Measurements from ENCODE around the gene LDB3.

Gene LDB3

GRCh38 chr10:86657396-86658011, 10.8 kb upstream of the LDB3 start:
- H3K4me3 Mint-ChIP-seq = no peak overlapping the region
- no peaks in the 10 kb centered on the region for H3K36me3 Mint-ChIP-seq (ENCODE audit: low read depth)
- no peaks in the 10 kb centered on the region for H3K9me3 Mint-ChIP-seq
- H3K4me1 Mint-ChIP-seq (ENCODE audit: low read depth) = no peaks in the 10 kb centered on the region
- no peak overlapping the region for H3K27ac Mint-ChIP-seq
- H3K27me3 Mint-ChIP-seq = no peaks in the 10 kb centered on the region

- no peak overlapping the region for H3K4me3 Mint-ChIP-seq
- H3K27ac Mint-ChIP-seq = no peak overlapping the region
- H3K9me3 Mint-ChIP-seq = no peaks in the 10 kb centered on the region
- H3K36me3 Mint-ChIP-seq (ENCODE audit: low read depth) = no peaks in the 10 kb centered on the region
- no peaks in the 10 kb centered on the region for H3K4me1 Mint-ChIP-seq (ENCODE audit: low read depth)
- H3K27me3 Mint-ChIP-seq = no peaks in the 10 kb centered on the region
Observed at GRCh38 chr10:86658261-86658741, 10.0 kb upstream of the LDB3 start.

- Mint-ChIP-seq H3K27me3 (no peaks in the 10 kb centered on the region), H3K27ac (no peak overlapping the region), H3K4me1 (ENCODE audit: low read depth) (no peaks in the 10 kb centered on the region), H3K36me3 (ENCODE audit: low read depth) (no peaks in the 10 kb centered on the region), H3K4me3 (no peak overlapping the region), H3K9me3 (no peaks in the 10 kb centered on the region)
Observed at GRCh38 chr10:86658751-86659150, 9.6 kb upstream of the LDB3 start.

GRCh38 chr10:86659161-86659691, 9.1 kb upstream of the LDB3 start:
- no peaks in the 10 kb centered on the region for H3K4me1 Mint-ChIP-seq (ENCODE audit: low read depth)

DNA sequence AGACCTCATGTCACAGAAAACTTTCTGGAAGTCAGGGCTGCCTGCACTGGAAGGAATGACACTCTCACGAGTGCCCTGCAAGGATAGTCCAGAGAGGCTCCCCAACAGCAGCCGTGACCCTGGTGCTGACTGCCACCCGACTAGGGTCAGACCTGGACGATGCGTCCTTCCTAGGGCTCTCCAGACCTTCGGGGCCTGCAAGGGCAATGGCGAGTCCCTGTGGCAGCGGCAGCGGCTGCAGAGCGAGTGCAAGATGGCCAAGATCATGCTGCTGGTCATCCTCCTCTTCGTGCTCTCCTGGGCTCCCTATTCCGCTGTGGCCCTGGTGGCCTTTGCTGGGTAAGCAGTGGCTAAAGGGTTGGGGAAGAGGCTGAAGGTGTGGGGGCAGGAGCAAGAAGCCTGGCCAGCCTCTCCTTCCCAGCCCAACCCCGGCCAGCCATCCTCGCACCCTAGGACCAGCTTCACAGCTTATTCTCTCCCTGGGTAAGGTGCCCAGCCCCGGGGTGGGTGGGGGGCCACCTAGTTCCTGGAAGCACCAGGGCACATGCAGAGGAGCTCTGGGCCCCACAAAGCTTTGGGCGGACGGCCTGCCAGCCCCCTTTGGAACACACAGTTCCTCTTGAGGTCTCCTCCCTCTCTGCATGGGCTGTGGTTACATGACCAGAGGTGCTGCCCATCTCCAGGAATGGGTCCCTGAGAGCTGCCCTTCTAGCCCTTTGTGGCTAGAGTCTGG, 8.4 kb upstream of the LDB3 start:
- H3K4me3 Mint-ChIP-seq = no peak overlapping the region
- H3K27ac Mint-ChIP-seq = no peak overlapping the region
- H3K4me1 Mint-ChIP-seq (ENCODE audit: low read depth) = no peaks in the 10 kb centered on the region
- H3K27me3 Mint-ChIP-seq = no peaks in the 10 kb centered on the region
- H3K36me3 Mint-ChIP-seq (ENCODE audit: low read depth) = no peaks in the 10 kb centered on the region
- no peaks in the 10 kb centered on the region for H3K9me3 Mint-ChIP-seq

More at GRCh38 chr10:86659161-86659691, 9.1 kb upstream of the LDB3 start:
- Mint-ChIP-seq H3K9me3 (no peaks in the 10 kb centered on the region), H3K36me3 (ENCODE audit: low read depth) (no peaks in the 10 kb centered on the region), H3K27me3 (no peaks in the 10 kb centered on the region), H3K4me3 (no peak overlapping the region), H3K27ac (peak overlapping the region; percentile 26)

- Mint-ChIP-seq H3K4me3 (no peak overlapping the region), H3K27ac (no peak overlapping the region), H3K27me3 (no peaks in the 10 kb centered on the region), H3K9me3 (no peaks in the 10 kb centered on the region), H3K36me3 (ENCODE audit: low read depth) (no peaks in the 10 kb centered on the region), H3K4me1 (ENCODE audit: low read depth) (no peaks in the 10 kb centered on the region)
Observed at GRCh38 chr10:86661161-86662025, 6.9 kb upstream of the LDB3 start.

DNA sequence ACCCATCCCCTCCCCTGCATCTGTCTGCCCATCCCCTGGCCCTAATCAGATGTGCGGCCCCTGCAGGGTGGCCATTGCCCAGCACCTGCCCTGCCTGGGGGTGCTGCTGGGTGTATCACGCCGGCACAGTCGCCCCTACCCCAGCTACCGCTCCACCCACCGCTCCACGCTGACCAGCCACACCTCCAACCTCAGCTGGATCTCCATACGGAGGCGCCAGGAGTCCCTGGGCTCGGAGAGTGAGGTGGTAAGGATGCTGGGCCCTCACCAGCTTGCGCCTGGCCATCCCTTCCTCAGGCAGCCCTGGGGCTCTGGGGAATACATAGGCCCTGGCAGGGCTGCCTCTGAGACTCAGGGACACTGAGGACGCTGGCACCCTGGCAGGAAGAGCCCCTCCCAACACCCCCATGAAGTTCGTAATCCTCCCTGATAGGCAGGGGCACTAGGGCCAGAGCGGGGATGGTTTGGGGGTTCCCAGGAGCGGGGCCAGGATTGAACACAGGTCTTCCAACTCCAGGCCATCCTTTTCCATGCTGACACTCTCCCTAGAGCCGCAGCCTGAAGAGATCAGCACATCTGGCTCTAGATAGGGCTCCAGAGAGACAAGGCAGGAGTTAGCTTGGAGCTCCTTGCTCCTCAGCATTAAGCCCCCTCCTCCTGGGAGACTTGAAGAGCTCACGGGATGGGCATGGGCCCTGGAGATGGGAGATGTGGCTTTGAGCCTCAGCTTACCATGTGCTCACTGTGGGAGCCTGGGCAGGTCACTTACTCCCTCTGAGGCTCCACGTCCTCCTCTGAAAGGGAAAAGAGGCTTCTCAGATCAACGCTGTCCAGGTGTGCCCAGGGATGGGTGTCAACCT, 5.9 kb upstream of the LDB3 start:
- H3K36me3 Mint-ChIP-seq (ENCODE audit: low read depth) = no peaks in the 10 kb centered on the region
- H3K4me1 Mint-ChIP-seq (ENCODE audit: low read depth) = no peaks in the 10 kb centered on the region
- H3K9me3 Mint-ChIP-seq = no peaks in the 10 kb centered on the region
- no peak overlapping the region for H3K4me3 Mint-ChIP-seq
- no peak overlapping the region for H3K27ac Mint-ChIP-seq
- H3K27me3 Mint-ChIP-seq = no peaks in the 10 kb centered on the region

- Mint-ChIP-seq H3K27ac (no peak overlapping the region), H3K4me1 (ENCODE audit: low read depth) (no peaks in the 10 kb centered on the region)
Observed at GRCh38 chr10:86663046-86663345, 5.3 kb upstream of the LDB3 start.

GRCh38 chr10:86663576-86664339, 4.6 kb upstream of the LDB3 start:
- H3K27ac Mint-ChIP-seq = no peak overlapping the region
- H3K4me1 Mint-ChIP-seq (ENCODE audit: low read depth) = no peaks in the 10 kb centered on the region
- no peak overlapping the region for H3K4me3 Mint-ChIP-seq
- H3K36me3 Mint-ChIP-seq (ENCODE audit: low read depth) = no peaks in the 10 kb centered on the region
- H3K9me3 Mint-ChIP-seq = no peaks in the 10 kb centered on the region
- H3K27me3 Mint-ChIP-seq = no peaks in the 10 kb centered on the region

More at GRCh38 chr10:86663046-86663345, 5.3 kb upstream of the LDB3 start:
- H3K9me3 Mint-ChIP-seq = no peaks in the 10 kb centered on the region
- H3K27me3 Mint-ChIP-seq = no peaks in the 10 kb centered on the region
- H3K4me3 Mint-ChIP-seq = no peak overlapping the region
- H3K36me3 Mint-ChIP-seq (ENCODE audit: low read depth) = no peaks in the 10 kb centered on the region

DNA sequence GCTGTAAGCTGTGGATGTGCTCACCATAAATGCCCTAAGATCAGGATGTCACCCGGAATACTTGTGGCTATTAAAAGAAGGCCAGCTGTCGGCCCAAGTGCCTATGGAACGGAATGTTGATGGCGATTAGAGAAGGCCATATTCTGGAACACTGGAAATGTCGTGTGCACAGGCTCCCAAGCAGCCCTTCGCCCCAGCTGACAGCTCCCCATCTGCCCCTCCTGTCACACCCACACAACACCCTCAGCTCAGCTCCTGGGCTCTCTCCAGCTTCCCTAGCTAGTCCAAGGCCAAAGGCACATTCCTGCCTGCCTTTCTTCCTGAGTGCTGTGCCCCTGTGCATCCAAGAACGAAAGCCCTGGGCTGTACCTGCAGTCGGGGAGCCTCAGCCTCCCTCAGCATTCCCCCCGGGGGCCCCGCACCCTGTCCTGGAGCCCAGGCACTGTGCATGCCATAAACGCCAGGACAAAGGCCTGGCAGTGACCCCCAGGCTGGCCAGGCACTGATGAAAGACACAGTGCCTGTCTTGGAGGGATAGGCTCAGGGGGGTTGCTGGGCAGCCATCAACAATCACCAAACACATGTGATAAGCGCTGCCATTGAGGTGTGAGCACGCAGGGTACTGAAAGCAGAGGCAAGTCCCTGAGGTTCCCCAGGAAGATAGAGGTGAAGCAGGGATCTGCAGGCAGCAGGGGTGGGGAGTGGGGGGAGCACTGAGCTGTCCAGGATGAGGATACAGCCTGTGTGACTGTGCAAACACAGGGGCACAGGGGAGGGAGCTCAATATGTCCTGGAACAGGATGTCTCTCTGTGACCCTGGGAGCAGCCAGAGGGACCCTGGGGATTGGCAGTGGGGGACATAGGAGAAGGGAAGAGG, 3.7 kb upstream of the LDB3 start:
- no peak overlapping the region for H3K27ac Mint-ChIP-seq
- no peaks in the 10 kb centered on the region for H3K27me3 Mint-ChIP-seq
- H3K4me3 Mint-ChIP-seq = no peak overlapping the region

DNA sequence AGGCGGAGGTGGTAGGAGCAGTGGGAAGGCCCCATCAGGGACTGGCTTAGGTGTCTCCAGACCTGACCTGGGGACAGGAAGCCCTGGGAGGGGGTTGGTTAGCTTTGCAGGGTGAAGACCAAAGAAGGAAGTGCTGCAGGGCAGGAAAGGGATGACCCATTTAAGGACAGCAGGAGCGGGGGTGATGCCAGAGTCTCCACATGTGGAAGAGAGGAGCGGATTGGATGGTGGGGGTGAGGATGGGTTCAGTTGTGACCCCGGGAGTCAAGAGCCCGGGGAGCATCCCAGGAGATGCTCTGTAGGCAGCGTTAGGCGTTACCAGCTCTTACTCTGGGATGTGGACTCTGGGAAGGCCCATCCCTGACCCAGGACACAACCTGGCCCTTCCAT, 3.1 kb upstream of the LDB3 start:
- H3K4me3 Mint-ChIP-seq = no peak overlapping the region
- no peaks in the 10 kb centered on the region for H3K27me3 Mint-ChIP-seq
- H3K4me1 Mint-ChIP-seq (ENCODE audit: low read depth) = no peaks in the 10 kb centered on the region
- no peaks in the 10 kb centered on the region for H3K9me3 Mint-ChIP-seq
- H3K27ac Mint-ChIP-seq = no peak overlapping the region
- H3K36me3 Mint-ChIP-seq (ENCODE audit: low read depth) = no peaks in the 10 kb centered on the region

More for the DNA sequence above, 3.7 kb upstream of the LDB3 start:
- Mint-ChIP-seq H3K4me1 (ENCODE audit: low read depth) (no peaks in the 10 kb centered on the region), H3K36me3 (ENCODE audit: low read depth) (no peaks in the 10 kb centered on the region), H3K9me3 (no peaks in the 10 kb centered on the region)

DNA sequence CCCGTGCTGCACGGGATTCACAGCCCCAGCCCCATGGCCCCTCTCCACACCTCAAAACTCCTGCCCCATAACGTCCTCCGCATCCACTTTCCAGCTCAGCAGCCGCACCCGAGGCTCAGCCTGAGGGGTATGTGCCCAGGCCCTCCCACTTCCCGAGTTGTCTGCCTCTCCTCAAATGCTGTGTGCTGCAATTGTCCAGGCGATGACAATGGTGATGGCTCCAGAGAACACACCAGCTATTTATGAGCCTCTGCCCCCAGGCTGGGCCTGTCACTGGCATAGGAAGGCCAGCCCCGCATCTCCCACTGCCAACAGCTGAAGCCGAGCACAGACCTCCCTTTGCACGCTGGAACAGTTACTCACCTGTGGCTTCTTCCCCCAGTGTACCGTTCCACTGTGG, 2.4 kb upstream of the LDB3 start:
- Mint-ChIP-seq H3K4me1 (ENCODE audit: low read depth) (no peaks in the 10 kb centered on the region), H3K9me3 (no peaks in the 10 kb centered on the region), H3K27me3 (no peaks in the 10 kb centered on the region), H3K4me3 (no peak overlapping the region), H3K36me3 (ENCODE audit: low read depth) (no peaks in the 10 kb centered on the region), H3K27ac (no peak overlapping the region)

- Mint-ChIP-seq H3K27me3 (no peaks in the 10 kb centered on the region), H3K4me3 (no peak overlapping the region), H3K36me3 (ENCODE audit: low read depth) (no peaks in the 10 kb centered on the region), H3K4me1 (ENCODE audit: low read depth) (no peaks in the 10 kb centered on the region), H3K27ac (no peak overlapping the region), H3K9me3 (no peaks in the 10 kb centered on the region)
Observed at GRCh38 chr10:86666538-86666937, 1.8 kb upstream of the LDB3 start.

All from stimulated activated naive CD8-positive, alpha-beta T cell treated with anti-CD3 and anti-CD28 coated beads, Interleukin-15, Interleukin-2, amounts not matched to agents 100 ng/mL and 50 ng/mL, for 24 hours (primary cell).